ENCODE data around the gene POLR3E.

DNA sequence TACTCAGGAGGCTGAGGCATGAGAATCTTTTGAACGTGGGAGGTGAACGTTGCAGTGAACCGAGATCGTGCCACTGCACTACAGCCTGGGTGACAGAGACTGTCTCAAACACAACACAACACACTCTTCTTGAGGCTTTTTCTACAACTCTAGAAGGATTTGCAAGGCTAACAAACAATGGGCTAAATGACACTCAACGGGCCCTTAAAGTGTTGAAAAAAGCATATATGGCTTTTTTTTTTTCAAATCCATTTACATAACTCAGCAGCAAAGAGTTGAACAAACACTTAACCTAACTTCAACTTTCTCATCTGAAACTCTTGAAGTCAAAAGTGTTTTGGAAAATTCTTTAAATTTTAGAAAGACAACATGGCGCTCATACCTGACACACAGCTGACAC, 54.9 kb downstream of the POLR3E start:
- TF ChIP-seq, protein P1, sequence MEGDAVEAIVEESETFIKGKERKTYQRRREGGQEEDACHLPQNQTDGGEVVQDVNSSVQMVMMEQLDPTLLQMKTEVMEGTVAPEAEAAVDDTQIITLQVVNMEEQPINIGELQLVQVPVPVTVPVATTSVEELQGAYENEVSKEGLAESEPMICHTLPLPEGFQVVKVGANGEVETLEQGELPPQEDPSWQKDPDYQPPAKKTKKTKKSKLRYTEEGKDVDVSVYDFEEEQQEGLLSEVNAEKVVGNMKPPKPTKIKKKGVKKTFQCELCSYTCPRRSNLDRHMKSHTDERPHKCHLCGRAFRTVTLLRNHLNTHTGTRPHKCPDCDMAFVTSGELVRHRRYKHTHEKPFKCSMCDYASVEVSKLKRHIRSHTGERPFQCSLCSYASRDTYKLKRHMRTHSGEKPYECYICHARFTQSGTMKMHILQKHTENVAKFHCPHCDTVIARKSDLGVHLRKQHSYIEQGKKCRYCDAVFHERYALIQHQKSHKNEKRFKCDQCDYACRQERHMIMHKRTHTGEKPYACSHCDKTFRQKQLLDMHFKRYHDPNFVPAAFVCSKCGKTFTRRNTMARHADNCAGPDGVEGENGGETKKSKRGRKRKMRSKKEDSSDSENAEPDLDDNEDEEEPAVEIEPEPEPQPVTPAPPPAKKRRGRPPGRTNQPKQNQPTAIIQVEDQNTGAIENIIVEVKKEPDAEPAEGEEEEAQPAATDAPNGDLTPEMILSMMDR (IDR thresholded peaks at IDR 0.05), result no peak
- no peak for TF ChIP-seq POLR2A (IDR thresholded peaks at IDR 0.05)

All from tibial nerve (tissue), 3 donors.